K562 (cell line): ENCODE results near the gene NPR2.

Experiments used
- BRF1 ChIP-seq: IDR thresholded peaks from 3 replicates; pipeline ENCODE4 v1.6.1; 2011; ENCODE audit warnings: borderline replicate concordance, mild to moderate bottlenecking; ENCODE audit not compliant: insufficient read length; ENCODE audit errors: extremely low read depth
- CTCF ChIP-seq, 3 experiments: IDR thresholded peaks in 2 of 3; conservative IDR thresholded peaks in 1 of 3; 2 replicates each; pipeline ENCODE4 v1.5.1; 2011 to 2012; ENCODE audit warnings: low read length in 3 of 3, mild to moderate bottlenecking in 3 of 3, control low read depth in 2 of 3, improper control_type of control experiment in 1 of 3, inconsistent platforms in 1 of 3, low read depth in 1 of 3, mixed read lengths in 1 of 3, moderate library complexity in 1 of 3; ENCODE audit not compliant: insufficient read depth in 2 of 3
- JUNB ChIP-seq: fragments of 450-650 bp; formaldehyde crosslinking; conservative IDR thresholded peaks from 2 replicates; pipeline ENCODE4 v1.4.0; 2020; ENCODE audit warnings: mild to moderate bottlenecking
- MAFF ChIP-seq: IDR thresholded peaks from 2 replicates; pipeline ENCODE4 v1.6.1; 2012; ENCODE audit warnings: low read length, improper control_type of control experiment
- MYC ChIP-seq, 2 experiments: fragments of 250-450 bp in 1 of 2; sonication (Bioruptor Pico) in 1 of 2; IDR thresholded peaks; 2 replicates each; pipeline versions ENCODE4 v1.5.1 to v1.6.1; 2012 to 2021; ENCODE audit warnings: low read depth in 2 of 2, borderline replicate concordance in 1 of 2, improper control_type of control experiment in 1 of 2, low read length in 1 of 2, mild to moderate bottlenecking in 1 of 2, moderate library complexity in 1 of 2
- POLR2A ChIP-seq: fragments of 450-650 bp; conservative IDR thresholded peaks from 2 replicates; pipeline ENCODE4 v1.6.1; 2016
- YY1 ChIP-seq, 3 experiments: IDR thresholded peaks; 2 replicates each; pipeline ENCODE4 v1.6.1; 2011; ENCODE audit warnings: low read length in 2 of 3, mild to moderate bottlenecking in 2 of 3, moderate library complexity in 2 of 3, borderline replicate concordance in 1 of 3, control low read depth in 1 of 3, low read depth in 1 of 3; ENCODE audit not compliant: insufficient read depth in 3 of 3, insufficient replicate concordance in 2 of 3, control insufficient read depth in 1 of 3, insufficient read length in 1 of 3; ENCODE audit errors: extremely low read depth in 1 of 3
- ZFX ChIP-seq: sonication (generic); formaldehyde crosslinking; IDR thresholded peaks from 2 replicates; pipeline ENCODE4 v1.8.0; 2022; ENCODE audit warnings: mild to moderate bottlenecking, missing genetic modification reagents, moderate library complexity
- ZNF583 ChIP-seq: fragments of 250-450 bp; sonication (Bioruptor Pico); IDR thresholded peaks from 2 replicates; pipeline ENCODE4 v1.4.0; 2020

- TF ChIP-seq MAFF (no peak), YY1 (IDR thresholded peaks at IDR 0.05; ENCODE audit: borderline replicate concordance in 1 of 3, control insufficient read depth in 1 of 3, extremely low read depth in 1 of 3, insufficient read depth in 3 of 3, insufficient read length in 1 of 3, insufficient replicate concordance in 2 of 3, low read depth in 1 of 3, low read length in 2 of 3) (no peak), JUNB (no peak), ZNF583 (CRISPR knock-in tag) (no peak), MYC (IDR thresholded peaks at IDR 0.05; ENCODE audit: low read depth, low read length) (no peak), MYC (CRISPR knock-in tag; IDR thresholded peaks at IDR 0.05; ENCODE audit: borderline replicate concordance, low read depth) (no peak), ZFX (CRISPR knock-in tag) (no peak), POLR2A (no peak), CTCF (IDR thresholded peaks at IDR 0.05 in 2 of 3, conservative IDR thresholded peaks at IDR 0.05 in 1 of 3; ENCODE audit: insufficient read depth in 2 of 3, low read depth in 1 of 3, low read length in 3 of 3) (no peak), BRF1 (no peak)
Measured at GRCh38 chr9:35818341-35818740, 26.9 kb downstream of the NPR2 start.
